HG02884 (cell line): ENCODE results near the gene C1orf50.
A peak's percentile ranks its signal among the peaks of the same experiment; 100 is the strongest.
"Not testable (repeated sequence)": the region's sequence is repeated elsewhere in the genome, so short reads cannot be mapped to it uniquely, and the experiment has no call there.

Source experiments
- ATAC-seq: cut with Tn5 transposase; IDR thresholded peaks from one replicate; pipeline ENCODE4 v1.9.1; 2021; ENCODE audit warnings: mild to moderate bottlenecking, moderate library complexity; ENCODE audit not compliant: unreplicated experiment

Gene C1orf50

GRCh38 chr1:42766741-42767509 is at the start of gene C1orf50, which contains the start of gene P3H1:
Gene C1orf50 (plus strand): TSS chr1:42767249. CDS start chr1:42767312, 63 bp downstream.
Gene P3H1 (minus strand): TSS chr1:42767028. CDS start chr1:42766971, 57 bp downstream.
- peak; percentile 88 for ATAC-seq

- no peak for ATAC-seq
Observed at GRCh38 chr1:42720868-42721267, 46.2 kb upstream of the C1orf50 start.

- no peak for ATAC-seq
Observed at GRCh38 chr1:42721926-42722325, 45.1 kb upstream of the C1orf50 start.

- ATAC-seq = not testable (repeated sequence)
Observed at GRCh38 chr1:42722403-42722802, 44.6 kb upstream of the C1orf50 start.

GRCh38 chr1:42723511-42723910 is 43.5 kb upstream of the C1orf50 start:
- ATAC-seq = no peak

GRCh38 chr1:42725820-42726219 is 41.2 kb upstream of the C1orf50 start:
- not testable (repeated sequence) for ATAC-seq

- ATAC-seq = no peak
Observed at GRCh38 chr1:42730002-42730401, 37.0 kb upstream of the C1orf50 start.

GRCh38 chr1:42730988-42731387 is 36.1 kb upstream of the C1orf50 start:
- no peak for ATAC-seq

- ATAC-seq = no peak
Observed at GRCh38 chr1:42731585-42731984, 35.5 kb upstream of the C1orf50 start.

GRCh38 chr1:42732126-42732680 is 34.8 kb upstream of the C1orf50 start:
- ATAC-seq = no peak

GRCh38 chr1:42733415-42734200 is 33.4 kb upstream of the C1orf50 start:
- no peak for ATAC-seq

- ATAC-seq = no peak
Observed at GRCh38 chr1:42734201-42735035, 32.6 kb upstream of the C1orf50 start.

- ATAC-seq = no peak
Observed at GRCh38 chr1:42735056-42735455, 32.0 kb upstream of the C1orf50 start.

GRCh38 chr1:42735477-42736105 is 31.5 kb upstream of the C1orf50 start:
- no peak for ATAC-seq

GRCh38 chr1:42736152-42736551 is 30.9 kb upstream of the C1orf50 start:
- ATAC-seq = no peak

GRCh38 chr1:42736571-42737200 is 30.4 kb upstream of the C1orf50 start:
- no peak for ATAC-seq

GRCh38 chr1:42737257-42737656 is 29.8 kb upstream of the C1orf50 start:
- ATAC-seq = no peak

GRCh38 chr1:42737986-42738677 is 28.9 kb upstream of the C1orf50 start:
- no peak for ATAC-seq

GRCh38 chr1:42738678-42739226 is 28.3 kb upstream of the C1orf50 start:
- ATAC-seq = no peak
